GM19328 (cell line): Measurements from ENCODE around the gene AAK1.
"Not testable (repeated sequence)": the region's sequence is repeated elsewhere in the genome, so short reads cannot be mapped to it uniquely, and the experiment has no call there.

ENCODE experiments used
- ATAC-seq: cut with Tn5 transposase; IDR thresholded peaks from one replicate; pipeline ENCODE4 v1.9.1; 2021; ENCODE audit warnings: mild to moderate bottlenecking, moderate library complexity; ENCODE audit not compliant: unreplicated experiment

AAK1 gene

GRCh38 chr2:69462780-69463179, 180.8 kb downstream of the AAK1 start:
- ATAC-seq = no peak

GRCh38 chr2:69461404-69461803, 182.1 kb downstream of the AAK1 start:
- no peak for ATAC-seq

GRCh38 chr2:69459936-69460335, 183.6 kb downstream of the AAK1 start:
- no peak for ATAC-seq

GRCh38 chr2:69456950-69457445, 186.5 kb downstream of the AAK1 start:
- no peak for ATAC-seq

GRCh38 chr2:69456154-69456553, 187.4 kb downstream of the AAK1 start:
- no peak for ATAC-seq

- ATAC-seq = no peak
Measured at GRCh38 chr2:69454976-69455375, 188.6 kb downstream of the AAK1 start.

- peak; percentile 95 for ATAC-seq
Measured at GRCh38 chr2:69453475-69454129, 189.9 kb downstream of the AAK1 start.

- no peak for ATAC-seq
Measured at GRCh38 chr2:69452687-69453086, 190.9 kb downstream of the AAK1 start.

- no peak for ATAC-seq
Measured at GRCh38 chr2:69450735-69451416, 192.7 kb downstream of the AAK1 start.

- no peak for ATAC-seq
Measured at GRCh38 chr2:69449906-69450305, 193.6 kb downstream of the AAK1 start.

- not testable (repeated sequence) for ATAC-seq
Measured at GRCh38 chr2:69443673-69444072, 199.9 kb downstream of the AAK1 start.

GRCh38 chr2:69439499-69439898, 204.0 kb downstream of the AAK1 start:
- not testable (repeated sequence) for ATAC-seq

- ATAC-seq = no peak
Measured at GRCh38 chr2:69438580-69438979, 205.0 kb downstream of the AAK1 start.

- no peak for ATAC-seq
Measured at GRCh38 chr2:69437751-69438154, 205.8 kb downstream of the AAK1 start.

GRCh38 chr2:69436938-69437750, 206.4 kb downstream of the AAK1 start, which contains the start of gene NFU1:
Gene NFU1 (minus strand): TSS chr2:69437435. CDS start chr2:69437422, 13 bp downstream.
- ATAC-seq = peak; percentile 95

- ATAC-seq = no peak
Measured at GRCh38 chr2:69436596-69436937, 207.0 kb downstream of the AAK1 start.

GRCh38 chr2:69434753-69435152, 208.8 kb downstream of the AAK1 start:
- no peak for ATAC-seq

GRCh38 chr2:69429491-69430183, 213.9 kb downstream of the AAK1 start:
- no peak for ATAC-seq

GRCh38 chr2:69428981-69429380, 214.6 kb downstream of the AAK1 start:
- no peak for ATAC-seq

GRCh38 chr2:69424419-69424818, 219.1 kb downstream of the AAK1 start:
- no peak for ATAC-seq

- no peak for ATAC-seq
Measured at GRCh38 chr2:69422198-69422597, 221.3 kb downstream of the AAK1 start.
